Fibroblast of lung (primary cell): ENCODE measurements around the gene LMNTD2. TPM values are rescaled to one million over a fixed set of nuclear protein-coding genes. Genes with fewer than 3 reads are reported as not detected.

Source experiments
- DNase-seq, 2 donors: peaks; one replicate each; pipeline versions ENCODE4 v3.0.0 to v3.0.0-alpha.2; 2010; ENCODE audit warnings: low read depth in 2 of 2
- H2AFZ ChIP-seq: 2 replicates; pipeline ENCODE4 v1.5.1; 2012; ENCODE audit warnings: low read length, control low read depth, inconsistent platforms
- H3K27ac ChIP-seq: 2 replicates; pipeline ENCODE4 v1.5.1; 2011; ENCODE audit warnings: low read length, control low read depth; ENCODE audit not compliant: insufficient read depth
- H3K27me3 ChIP-seq: 2 replicates; pipeline ENCODE4 v1.5.1; 2011; ENCODE audit warnings: mild to moderate bottlenecking, low read length; ENCODE audit not compliant: control insufficient read depth, insufficient read depth
- H3K36me3 ChIP-seq: 2 replicates; pipeline ENCODE4 v1.5.1; 2011; ENCODE audit warnings: low read length; ENCODE audit not compliant: control insufficient read depth, insufficient read depth
- H3K4me1 ChIP-seq: 2 replicates; pipeline ENCODE4 v1.5.1; 2011; ENCODE audit warnings: low read length; ENCODE audit not compliant: control insufficient read depth, insufficient read depth; ENCODE audit errors: extremely low read depth
- H3K4me2 ChIP-seq: 2 replicates; pipeline ENCODE4 v1.5.1; 2011; ENCODE audit warnings: low read length, control low read depth; ENCODE audit not compliant: insufficient read depth; ENCODE audit errors: extremely low read depth
- H3K4me3 ChIP-seq, 4 experiments: fragments of 200-600 bp in 1 of 4; sonication (generic) in 1 of 4; replicated peaks in 1 of 4; 2 replicates each; pipeline ENCODE4 v1.5.1; 2011 to 2016; ENCODE audit warnings: low read length in 4 of 4, low read depth in 3 of 4, mild to moderate bottlenecking in 3 of 4, control low read depth in 2 of 4, inconsistent platforms in 1 of 4, mixed read lengths in 1 of 4; ENCODE audit not compliant: insufficient read depth in 1 of 4; ENCODE audit errors: control extremely low read depth in 1 of 4
- H3K79me2 ChIP-seq: 2 replicates; pipeline ENCODE4 v1.5.1; 2012; ENCODE audit warnings: mild to moderate bottlenecking, low read length, inconsistent platforms; ENCODE audit not compliant: control insufficient read depth, insufficient read depth
- H3K9ac ChIP-seq: 2 replicates; pipeline ENCODE4 v1.5.1; 2011; ENCODE audit warnings: mild to moderate bottlenecking, low read length, control low read depth; ENCODE audit not compliant: insufficient read depth
- H3K9me3 ChIP-seq: 2 replicates; pipeline ENCODE4 v1.5.1; 2012; ENCODE audit warnings: low read depth, low read length; ENCODE audit not compliant: control insufficient read depth, insufficient read depth
- H4K20me1 ChIP-seq: 2 replicates; pipeline ENCODE4 v1.5.1; 2011; ENCODE audit warnings: low read length; ENCODE audit not compliant: control insufficient read depth, insufficient read depth; ENCODE audit errors: extremely low read depth
- CTCF ChIP-seq, 2 donors: IDR thresholded peaks in 1 of 2; conservative IDR thresholded peaks in 1 of 2; 1 replicate in 1 of 2; 2 replicates in 1 of 2; pipeline ENCODE4 v1.5.1; 2011 to 2012; ENCODE audit warnings: low read length in 2 of 2, control low read depth in 1 of 2, inconsistent platforms in 1 of 2, low read depth in 1 of 2, mild to moderate bottlenecking in 1 of 2
- EZH2 ChIP-seq: IDR thresholded peaks from 2 replicates; pipeline ENCODE4 v1.5.1; 2012; ENCODE audit warnings: low read length, control low read depth, mild to moderate bottlenecking; ENCODE audit errors: missing control alignments
- polyA plus RNA-seq, 2 donors: library from polyadenylated mRNA; depleted of rRNA in 1 of 2; stranded (reverse) in 1 of 2; unstranded in 1 of 2; fragments of >200 nt; gene quantifications; 2 replicates each; pipeline ENCODE4 v1.2.1, GENCODE V29; 2011 to 2012; ENCODE audit warnings: missing spikeins in 1 of 2
- total RNA-seq: library from RNA; depleted of rRNA; stranded (reverse); fragments of >200 nt; gene quantifications from 2 replicates; pipeline ENCODE4 v1.2.1, GENCODE V29; 2014

The LMNTD2 gene
- total and polyA plus RNA-seq, 2 donors (not counting 1 experiment from before 2014, with no cell fraction given): 0.08 to 0.17 TPM

- H4K20me1 ChIP-seq: no peaks in the 10 kb centered on the region
- no peak overlapping the region for H2AFZ ChIP-seq
Observed at GRCh38 chr11:586376-587316, 26.1 kb upstream of the LMNTD2 start.

GRCh38 chr11:584287-584686, 23.7 kb upstream of the LMNTD2 start:
- H2AFZ ChIP-seq: no peak overlapping the region
- H3K4me3 ChIP-seq: no peak overlapping the region
- no peak overlapping the region for H3K27ac ChIP-seq
- H3K27me3 ChIP-seq: no peaks in the 10 kb centered on the region
- no peak for DNase-seq
- peaks cover 3% of the 10 kb centered on the region for H3K4me1 ChIP-seq
- peaks cover 28% of the 10 kb centered on the region for H3K36me3 ChIP-seq
- no peak for TF ChIP-seq EZH2
- H3K79me2 ChIP-seq: peaks cover 45% of the 10 kb centered on the region
- no peak overlapping the region for H3K4me2 ChIP-seq
- no peaks in the 10 kb centered on the region for H3K9me3 ChIP-seq
- H4K20me1 ChIP-seq: no peaks in the 10 kb centered on the region
- no peak overlapping the region for H3K9ac ChIP-seq

More at GRCh38 chr11:586376-587316, 26.1 kb upstream of the LMNTD2 start:
- H3K4me3 ChIP-seq: no peak overlapping the region
- H3K36me3 ChIP-seq: peaks cover 31% of the 10 kb centered on the region
- peaks cover 3% of the 10 kb centered on the region for H3K4me1 ChIP-seq
- H3K27me3 ChIP-seq: no peaks in the 10 kb centered on the region
- TF ChIP-seq CTCF (conservative IDR thresholded peaks at IDR 0.05 in 1 of 2, IDR thresholded peaks at IDR 0.05 in 1 of 2; ENCODE audit: low read depth in 1 of 2, low read length in 2 of 2) (no peak), EZH2 (no peak)
- H3K9me3 ChIP-seq: no peaks in the 10 kb centered on the region
- H3K27ac ChIP-seq: no peak overlapping the region
- DNase-seq: no peak
- no peak overlapping the region for H3K9ac ChIP-seq
- H3K79me2 ChIP-seq: peaks cover 33% of the 10 kb centered on the region
- no peak overlapping the region for H3K4me2 ChIP-seq

GRCh38 chr11:581752-582151, 21.2 kb upstream of the LMNTD2 start:
- no peak for TF ChIP-seq EZH2
- TF ChIP-seq CTCF (conservative IDR thresholded peaks at IDR 0.05 in 1 of 2, IDR thresholded peaks at IDR 0.05 in 1 of 2; ENCODE audit: low read depth in 1 of 2, low read length in 2 of 2): no peak
- Histone ChIP-seq H2AFZ (no peak overlapping the region), H3K4me1 (peaks cover 3% of the 10 kb centered on the region), H3K27me3 (no peaks in the 10 kb centered on the region), H3K36me3 (peaks cover 18% of the 10 kb centered on the region), H3K9ac (no peak overlapping the region), H4K20me1 (no peaks in the 10 kb centered on the region), H3K4me2 (no peak overlapping the region), H3K79me2 (peaks cover 66% of the 10 kb centered on the region), H3K4me3 (no peak overlapping the region), H3K9me3 (no peaks in the 10 kb centered on the region), H3K27ac (no peak overlapping the region)
- no peak for DNase-seq
